ENCODE data around the gene SUMO4.
A peak's percentile ranks its signal among the peaks of the same experiment; 100 is the strongest.

SUMO4 gene

DNA sequence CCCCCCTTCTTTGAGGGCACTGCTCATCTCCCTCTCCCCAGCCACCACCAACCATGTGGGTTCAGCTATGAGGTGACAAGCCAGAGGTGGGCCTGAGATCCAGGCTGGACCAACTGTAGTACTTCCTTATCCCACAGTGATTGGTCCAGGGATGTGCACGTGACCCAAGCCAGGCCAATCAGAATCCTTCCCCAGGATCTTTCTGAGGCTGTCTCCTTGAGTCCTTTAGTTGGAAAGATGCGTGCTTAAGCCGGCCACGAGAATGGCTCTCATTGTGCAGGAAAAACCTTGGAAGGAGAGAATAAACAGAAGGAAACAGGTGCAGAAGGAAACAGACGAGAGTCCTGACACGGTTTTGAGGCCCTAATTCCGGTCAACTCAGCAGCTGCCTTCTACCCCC, 45.5 kb downstream of the SUMO4 start:
- no peak overlapping the region for H3K4me3 Mint-ChIP-seq
- H3K27me3 Mint-ChIP-seq, result no peaks in the 10 kb centered on the region
- DNase-seq, result no peak
- H3K36me3 Mint-ChIP-seq (ENCODE audit: low read depth), result peaks cover 24% of the 10 kb centered on the region
- H3K27ac Mint-ChIP-seq, result no peak overlapping the region
- peaks cover 15% of the 10 kb centered on the region for H3K4me1 Mint-ChIP-seq (ENCODE audit: low read depth)
- H3K9me3 Mint-ChIP-seq, result peaks cover 4% of the 10 kb centered on the region

DNA sequence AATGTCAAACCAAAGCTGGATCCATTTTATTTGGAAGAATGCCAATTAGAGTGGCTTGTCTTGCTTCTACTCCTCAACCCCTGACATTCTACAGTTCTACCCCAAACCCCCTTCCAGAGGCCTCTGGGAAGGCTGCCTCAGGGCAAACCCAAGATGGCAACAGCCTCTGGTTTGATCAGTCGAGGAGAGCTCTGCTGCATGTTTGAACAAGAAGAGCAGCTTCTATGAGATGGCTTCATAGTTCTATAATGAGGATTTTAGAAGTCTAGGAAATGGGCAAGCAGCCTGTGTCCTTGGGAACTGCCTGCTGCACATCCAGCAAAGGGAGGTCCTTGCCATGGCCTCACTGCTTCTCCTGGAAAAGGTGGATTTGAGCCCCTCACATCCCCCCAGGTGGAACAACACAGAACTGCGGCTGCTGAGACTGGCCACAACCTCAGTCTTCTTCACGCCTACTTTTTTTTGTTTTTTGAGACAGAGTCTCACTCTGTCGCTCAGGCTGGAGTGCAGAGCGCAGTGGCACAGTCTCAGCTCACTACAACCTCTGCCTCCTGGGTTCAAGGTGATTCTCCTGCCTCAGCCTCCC, 46.8 kb downstream of the SUMO4 start:
- Mint-ChIP-seq H3K27ac (no peak overlapping the region), H3K9me3 (peaks cover 4% of the 10 kb centered on the region), H3K4me1 (ENCODE audit: low read depth) (peaks cover 15% of the 10 kb centered on the region), H3K27me3 (no peaks in the 10 kb centered on the region), H3K4me3 (no peak overlapping the region), H3K36me3 (ENCODE audit: low read depth) (peaks cover 30% of the 10 kb centered on the region)
- DNase-seq, result no peak

GRCh38 chr6:149448821-149449453, 48.9 kb downstream of the SUMO4 start:
- no peak for DNase-seq
- Mint-ChIP-seq H3K27me3 (no peaks in the 10 kb centered on the region), H3K36me3 (ENCODE audit: low read depth) (peaks cover 51% of the 10 kb centered on the region), H3K27ac (peak overlapping the region; percentile 44), H3K4me1 (ENCODE audit: low read depth) (peaks cover 13% of the 10 kb centered on the region), H3K9me3 (peaks cover 4% of the 10 kb centered on the region), H3K4me3 (no peak overlapping the region)

DNA sequence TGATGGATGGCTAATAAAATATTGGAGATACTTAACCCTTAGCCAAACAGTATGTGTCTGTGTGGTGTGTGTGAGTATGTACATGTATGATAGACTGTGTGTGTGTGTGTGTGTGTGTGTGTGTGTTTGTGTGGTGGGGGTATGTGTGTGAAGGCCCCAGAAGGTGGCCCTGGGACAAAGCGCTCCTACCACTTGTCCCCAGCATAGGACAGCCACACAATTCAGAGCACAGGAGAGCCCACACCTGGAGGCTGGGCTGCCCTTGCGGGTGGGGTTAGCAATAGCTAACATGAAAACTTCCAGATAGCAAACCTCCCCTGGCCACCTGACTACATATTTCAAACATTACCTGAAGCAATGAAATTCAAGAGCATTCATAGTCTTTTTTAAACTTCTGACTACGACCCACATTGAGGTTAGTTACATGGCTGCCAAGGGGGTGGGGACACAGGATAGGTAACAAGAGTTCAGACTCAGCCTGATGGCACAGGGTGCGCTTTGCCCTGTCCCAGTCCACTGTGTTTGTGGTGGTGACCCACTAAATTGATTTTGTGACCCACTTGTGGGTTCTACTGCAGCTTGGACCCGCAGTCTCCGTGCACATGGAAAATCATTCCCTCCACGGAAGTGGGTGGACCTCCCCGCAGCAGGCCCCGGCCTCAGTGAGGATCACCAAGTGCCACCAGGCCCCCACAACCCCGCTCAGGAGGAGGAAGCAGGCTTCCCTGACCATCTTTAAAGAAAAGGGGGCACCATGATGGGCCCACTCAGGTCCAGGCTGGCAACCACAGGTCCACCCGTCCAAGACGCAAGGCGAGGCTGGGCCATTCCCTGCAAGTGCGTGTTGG, 50.0 kb downstream of the SUMO4 start:
- H3K4me3 Mint-ChIP-seq, result peak overlapping the region; percentile 10
- H3K36me3 Mint-ChIP-seq (ENCODE audit: low read depth), result peaks cover 57% of the 10 kb centered on the region
- no peaks in the 10 kb centered on the region for H3K27me3 Mint-ChIP-seq
- no peak overlapping the region for H3K27ac Mint-ChIP-seq
- DNase-seq, result no peak
- H3K4me1 Mint-ChIP-seq (ENCODE audit: low read depth), result peaks cover 9% of the 10 kb centered on the region
- H3K9me3 Mint-ChIP-seq, result no peaks in the 10 kb centered on the region

All from activated T-cell treated with anti-CD3 and anti-CD28 coated beads, Interleukin-2, amount 50 U/mL, for 24 hours (primary cell).